Measurements from ENCODE around the gene CSNK1A1. TPM values are rescaled to one million over a fixed set of nuclear protein-coding genes. Genes with fewer than 3 reads are reported as not detected.
"Not testable (repeated sequence)": the region's sequence is repeated elsewhere in the genome, so short reads cannot be mapped to it uniquely, and the experiment has no call there.

Gene CSNK1A1
- 198 TPM for total RNA-seq
- long read RNA-seq, full-length matches to known transcripts = 177 of 236 reads
- long read RNA-seq, partial matches to known transcripts = 34 of 236 reads
- long read RNA-seq, other reads (novel, unspliced or antisense) = 25 of 236 reads

GRCh38 chr5:149551227-149552037, at the start of gene CSNK1A1:
CSNK1A1 (minus strand) TSS chr5:149551439; CDS start chr5:149550964, 475 bp downstream.
- DNase-seq (peak; percentile 99), ATAC-seq (peak; percentile 97 to 98)
- Histone ChIP-seq H3K9me3 (no peaks in the 10 kb centered on the region), H3K4me1 (peaks cover 34% of the 10 kb centered on the region), H3K36me3 (peaks cover 29% of the 10 kb centered on the region), H3K4me3 (peak within 1 kb of the TSS; percentile 91), H3K27ac (peak within 1 kb of the TSS; percentile 98), H3K27me3 (ENCODE audit: low read depth) (no peaks in the 10 kb centered on the region)
- TF ChIP-seq, protein P1, sequence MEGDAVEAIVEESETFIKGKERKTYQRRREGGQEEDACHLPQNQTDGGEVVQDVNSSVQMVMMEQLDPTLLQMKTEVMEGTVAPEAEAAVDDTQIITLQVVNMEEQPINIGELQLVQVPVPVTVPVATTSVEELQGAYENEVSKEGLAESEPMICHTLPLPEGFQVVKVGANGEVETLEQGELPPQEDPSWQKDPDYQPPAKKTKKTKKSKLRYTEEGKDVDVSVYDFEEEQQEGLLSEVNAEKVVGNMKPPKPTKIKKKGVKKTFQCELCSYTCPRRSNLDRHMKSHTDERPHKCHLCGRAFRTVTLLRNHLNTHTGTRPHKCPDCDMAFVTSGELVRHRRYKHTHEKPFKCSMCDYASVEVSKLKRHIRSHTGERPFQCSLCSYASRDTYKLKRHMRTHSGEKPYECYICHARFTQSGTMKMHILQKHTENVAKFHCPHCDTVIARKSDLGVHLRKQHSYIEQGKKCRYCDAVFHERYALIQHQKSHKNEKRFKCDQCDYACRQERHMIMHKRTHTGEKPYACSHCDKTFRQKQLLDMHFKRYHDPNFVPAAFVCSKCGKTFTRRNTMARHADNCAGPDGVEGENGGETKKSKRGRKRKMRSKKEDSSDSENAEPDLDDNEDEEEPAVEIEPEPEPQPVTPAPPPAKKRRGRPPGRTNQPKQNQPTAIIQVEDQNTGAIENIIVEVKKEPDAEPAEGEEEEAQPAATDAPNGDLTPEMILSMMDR (IDR thresholded peaks at IDR 0.05) = peak; percentile 83
- intact Hi-C loops (cut with DNase I) = no loop called here

- Histone ChIP-seq H3K27ac (no peak overlapping the region), H3K36me3 (peaks cover 46% of the 10 kb centered on the region), H3K4me3 (no peak overlapping the region), H3K4me1 (peaks cover 5% of the 10 kb centered on the region), H3K27me3 (ENCODE audit: low read depth) (no peaks in the 10 kb centered on the region), H3K9me3 (no peaks in the 10 kb centered on the region)
- DNase-seq = no peak
- intact Hi-C loops (cut with DNase I) = no loop called here
- ATAC-seq = no peak
- TF ChIP-seq, protein P1 (IDR thresholded peaks at IDR 0.05) = no peak
These were observed 49.7 kb upstream of the CSNK1A1 start for GRCh38 chr5:149600932-149601331.

- no peak overlapping the region for H3K27ac ChIP-seq
- H3K4me3 ChIP-seq = no peak overlapping the region
- DNase-seq (no peak), ATAC-seq (no peak)
- H3K36me3 ChIP-seq = peaks cover 46% of the 10 kb centered on the region
- no peaks in the 10 kb centered on the region for H3K9me3 ChIP-seq
- intact Hi-C loops (cut with DNase I) = no loop called here
- no peaks in the 10 kb centered on the region for H3K27me3 ChIP-seq (ENCODE audit: low read depth)
- no peaks in the 10 kb centered on the region for H3K4me1 ChIP-seq
- TF ChIP-seq, protein P1 (IDR thresholded peaks at IDR 0.05) = no peak
These were observed 48.1 kb upstream of the CSNK1A1 start for GRCh38 chr5:149599375-149599774.

GRCh38 chr5:149598966-149599365, 47.7 kb upstream of the CSNK1A1 start:
- Histone ChIP-seq H3K36me3 (peaks cover 45% of the 10 kb centered on the region), H3K4me3 (no peak overlapping the region), H3K9me3 (no peaks in the 10 kb centered on the region), H3K27me3 (ENCODE audit: low read depth) (no peaks in the 10 kb centered on the region), H3K27ac (no peak overlapping the region), H3K4me1 (no peaks in the 10 kb centered on the region)
- DNase-seq = no peak
- intact Hi-C loops (cut with DNase I) = no loop called here
- no peak for ATAC-seq
- TF ChIP-seq, protein P1 (IDR thresholded peaks at IDR 0.05) = no peak

DNA sequence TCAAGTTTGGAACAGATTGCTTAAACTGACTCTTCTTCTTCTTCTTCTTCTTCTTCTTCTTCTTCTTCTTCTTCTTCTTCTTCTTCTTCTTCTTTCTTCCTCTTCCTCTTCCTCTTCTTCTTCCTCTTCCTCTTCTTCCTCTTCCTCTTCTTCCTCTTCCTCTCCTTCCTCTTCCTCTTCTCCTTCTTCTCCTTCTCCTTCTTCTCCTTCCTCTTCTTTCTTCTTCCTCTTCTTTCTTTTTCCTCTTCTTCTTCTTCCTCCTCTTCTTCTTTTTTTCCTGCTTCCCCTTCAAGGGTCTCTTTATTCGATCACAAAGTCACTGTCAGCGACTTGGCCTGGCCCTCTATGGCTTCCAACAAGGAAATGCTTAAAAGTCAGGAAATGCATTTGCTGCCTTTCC, 47.0 kb upstream of the CSNK1A1 start:
- H3K4me1 ChIP-seq; DNase-seq; intact Hi-C loops (cut with DNase I); ATAC-seq; H3K9me3 ChIP-seq; H3K4me3 ChIP-seq; H3K27me3 ChIP-seq (ENCODE audit: low read depth); H3K27ac ChIP-seq: not testable (repeated sequence)
- H3K36me3 ChIP-seq = peaks cover 38% of the 10 kb centered on the region

GRCh38 chr5:149597618-149598017, 46.4 kb upstream of the CSNK1A1 start:
- no peak for DNase-seq
- H3K9me3 ChIP-seq = no peaks in the 10 kb centered on the region
- peaks cover 32% of the 10 kb centered on the region for H3K36me3 ChIP-seq
- no peaks in the 10 kb centered on the region for H3K27me3 ChIP-seq (ENCODE audit: low read depth)
- TF ChIP-seq, protein P1 (IDR thresholded peaks at IDR 0.05) = no peak
- no peak for ATAC-seq
- no peaks in the 10 kb centered on the region for H3K4me1 ChIP-seq
- intact Hi-C loops (cut with DNase I) = no loop called here
- no peak overlapping the region for H3K4me3 ChIP-seq
- peak overlapping the region; percentile 59 for H3K27ac ChIP-seq
